ENCODE data around the gene KSR1. TPM values are rescaled to one million over a fixed set of nuclear protein-coding genes. Genes with fewer than 3 reads are reported as not detected.

The KSR1 gene
- total and polyA plus RNA-seq, 2 of the 4 experiments (the other 2 are of a cell fraction) = 12.5 to 21.9 TPM

DNA sequence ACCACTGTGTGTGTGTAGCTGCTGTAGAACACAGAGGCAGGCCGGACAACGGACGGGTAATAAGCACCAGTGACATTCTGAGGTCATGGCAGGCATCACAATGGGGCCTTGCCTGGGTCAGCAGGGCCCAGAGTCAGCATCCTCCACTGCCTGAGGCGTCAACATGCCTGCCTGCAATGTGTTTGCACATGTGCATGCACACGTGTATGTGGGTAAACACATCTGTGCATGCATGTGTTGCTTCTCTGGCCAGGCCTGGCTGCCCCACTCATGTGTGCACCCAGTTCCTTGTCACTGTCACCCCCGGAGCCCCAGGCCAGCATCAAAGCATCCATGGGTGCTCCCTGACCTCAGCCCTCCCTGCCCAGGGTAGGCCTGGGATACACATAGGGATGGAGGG, 218.1 kb downstream of the KSR1 start:
- 45% methylated on average over 4 of the region's 6 CpGs; no CpG with 5 or more reads in 1 of the 2 experiments for WGBS, 2 experiments (ENCODE audit: extremely low coverage in 2 of 2, insufficient read length in 1 of 2)
- ATAC-seq (ENCODE audit: low read depth) (no peak), DNase-seq (no peak)
- no peak overlapping the region for H3K14ac ChIP-seq (replicated peaks; ENCODE audit: low read depth, low read length)
- CTCF ChIA-PET = no interaction called here
- H4K91ac ChIP-seq (ENCODE audit: insufficient read depth, low read depth, low read length) = no peak overlapping the region
- H3K27ac ChIP-seq (ENCODE audit: insufficient read depth, low read length) = no peak overlapping the region
- no peaks in the 10 kb centered on the region for H3K79me1 ChIP-seq (ENCODE audit: low read depth in 1 of 2, low read length in 2 of 2)
- H3K36me3 ChIP-seq (ENCODE audit: control insufficient read depth, insufficient read depth, low read length) = no peaks in the 10 kb centered on the region
- intact Hi-C loops (cut with micrococcal nuclease) (no loop called here), in situ Hi-C loops (cut with MboI; ENCODE audit: low sequenced_read_pairs) (no loop called here), dilution Hi-C loops (cut with HindIII; ENCODE audit: low sequenced_read_pairs, unreplicated experiment) (no loop called here)
- H3K18ac ChIP-seq (ENCODE audit: low read depth, low read length) = no peak overlapping the region
- H3K9me1 ChIP-seq (ENCODE audit: insufficient read depth, low read length) = no peaks in the 10 kb centered on the region
- peaks cover 5% of the 10 kb centered on the region; the same call in 1 of the 2 replicates for H3K27me3 ChIP-seq (ENCODE audit: control insufficient read depth, insufficient read depth, low read length)
- H3K23ac ChIP-seq (ENCODE audit: low read depth, low read length) = no peak overlapping the region
- no peak overlapping the region for H2BK5ac ChIP-seq (ENCODE audit: low read depth, low read length, poor library complexity, severe bottlenecking)
- H3K9me3 ChIP-seq (ENCODE audit: control insufficient read depth, insufficient read depth, low read length) = no peaks in the 10 kb centered on the region
- no peak overlapping the region for H3K4me3 ChIP-seq (ENCODE audit: insufficient read depth, low read depth, low read length)
- H2BK120ac ChIP-seq (ENCODE audit: low read depth, low read length) = no peak overlapping the region
- no peak overlapping the region for H2BK20ac ChIP-seq (ENCODE audit: low read depth, low read length)
- no peak overlapping the region for H3K56ac ChIP-seq (ENCODE audit: extremely low read depth, insufficient read depth, low read length)
- no peak overlapping the region for H2AK9ac ChIP-seq (replicated peaks; ENCODE audit: low read depth, low read length, poor library complexity)
- H3K9ac ChIP-seq (ENCODE audit: low read depth, low read length) = no peak overlapping the region
- no peak for TF ChIP-seq MAFK (IDR thresholded peaks at IDR 0.05; ENCODE audit: low read depth, low read length)
- TF ChIP-seq MAZ (IDR thresholded peaks at IDR 0.05; ENCODE audit: borderline replicate concordance, low read depth, low read length) = no peak
- no peak for TF ChIP-seq MXI1 (IDR thresholded peaks at IDR 0.05; ENCODE audit: borderline replicate concordance, low read depth, low read length)
- no peak for TF ChIP-seq FOS (IDR thresholded peaks at IDR 0.05; ENCODE audit: low read depth, low read length)
- TF ChIP-seq POLR2A (IDR thresholded peaks at IDR 0.05; ENCODE audit: low read depth, low read length) = no peak
- TF ChIP-seq, protein P1, sequence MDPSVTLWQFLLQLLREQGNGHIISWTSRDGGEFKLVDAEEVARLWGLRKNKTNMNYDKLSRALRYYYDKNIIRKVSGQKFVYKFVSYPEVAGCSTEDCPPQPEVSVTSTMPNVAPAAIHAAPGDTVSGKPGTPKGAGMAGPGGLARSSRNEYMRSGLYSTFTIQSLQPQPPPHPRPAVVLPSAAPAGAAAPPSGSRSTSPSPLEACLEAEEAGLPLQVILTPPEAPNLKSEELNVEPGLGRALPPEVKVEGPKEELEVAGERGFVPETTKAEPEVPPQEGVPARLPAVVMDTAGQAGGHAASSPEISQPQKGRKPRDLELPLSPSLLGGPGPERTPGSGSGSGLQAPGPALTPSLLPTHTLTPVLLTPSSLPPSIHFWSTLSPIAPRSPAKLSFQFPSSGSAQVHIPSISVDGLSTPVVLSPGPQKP (IDR thresholded peaks at IDR 0.05; ENCODE audit: borderline replicate concordance, low read depth, low read length) = no peak
- TF ChIP-seq SMC3 (IDR thresholded peaks at IDR 0.05; ENCODE audit: low read depth, low read length) = no peak
- TF ChIP-seq RAD21 (IDR thresholded peaks at IDR 0.05; ENCODE audit: low read length) = no peak
- TF ChIP-seq CEBPB (IDR thresholded peaks at IDR 0.05; ENCODE audit: low read depth, low read length) = no peak
- no peaks in the 10 kb centered on the region for H4K20me1 ChIP-seq (ENCODE audit: insufficient read depth, low read length)
- BruUV-seq (replicated peaks) = no TSS peak
- no peaks in the 10 kb centered on the region for H3K4me1 ChIP-seq (ENCODE audit: control insufficient read depth, insufficient read depth, low read length)
- H2AFZ ChIP-seq (replicated peaks; ENCODE audit: low read length, poor library complexity) = no peak overlapping the region
- H2AK5ac ChIP-seq (ENCODE audit: low read depth, low read length) = no peak overlapping the region
- no peak overlapping the region for H4K8ac ChIP-seq (ENCODE audit: low read depth in 2 of 2, low read length in 2 of 2)
- POLR2A ChIA-PET (ENCODE audit: unreplicated experiment) = no interaction called here
- H3K4me2 ChIP-seq (ENCODE audit: low read depth, low read length) = no peak overlapping the region
- no peak overlapping the region for H4K5ac ChIP-seq (ENCODE audit: low read depth, low read length)
- H2BK15ac ChIP-seq (ENCODE audit: low read depth, low read length) = no peak overlapping the region
- no peak overlapping the region for H3K4ac ChIP-seq (ENCODE audit: low read depth, low read length)

Small RNA genes within 50 kb of the gene (microRNA-seq; reads per million reads assigned to microRNA genes)
- not detected for gene AC015688.5 (ENCODE audit: insufficient read depth, insufficient read length)

Small RNA genes within 50 kb of the gene (small RNA-seq; reads per million reads assigned to genes)
- 0 reads per million in 5 experiments for gene AC015688.5

Other genes starting within 250 kb of the KSR1 start
- gene WSB1, start 162.3 kb upstream of the KSR1 start, total RNA-seq (2012; rRNA removed) = 112 and 140 TPM in 2 replicates
- gene WSB1, start 162.3 kb upstream of the KSR1 start, polyA plus RNA-seq (2012; rRNA removed) = 266 and 289 TPM in 2 replicates
- 0.54 and 0.83 TPM in 2 replicates for gene LGALS9, start 174.7 kb downstream of the KSR1 start, total RNA-seq (2012; rRNA removed)
- 2.5 and 3.7 TPM in 2 replicates for gene LGALS9, start 174.7 kb downstream of the KSR1 start, polyA plus RNA-seq (2012; rRNA removed)